Stomach (tissue), 9 donors: Measurements from ENCODE around the gene CALHM4. TPM values are rescaled to one million over a fixed set of nuclear protein-coding genes. Genes with fewer than 3 reads are reported as not detected.

Experiments
- DNase-seq, 2 donors: peaks; one replicate each; pipeline versions ENCODE4 v3.0.0 to v3.0.0-alpha.2; 2013 to 2019
- H3K27ac ChIP-seq, 5 donors: fragments of 200-600 bp in 4 of 5; sonication (generic) in 4 of 5; one replicate each; pipeline ENCODE4 v1.5.1; 2013 to 2019; ENCODE audit warnings: mild to moderate bottlenecking in 1 of 5, moderate library complexity in 1 of 5
- H3K27me3 ChIP-seq, 3 donors: fragments of 200-600 bp; sonication (generic); one replicate each; pipeline ENCODE4 v1.5.1; 2017 to 2019; ENCODE audit warnings: mixed run types in 1 of 3
- H3K36me3 ChIP-seq, 4 donors: fragments of 200-600 bp; sonication (generic); 1 replicate in 3 of 4; 2 replicates in 1 of 4; pipeline ENCODE4 v1.5.1; 2016 to 2019
- H3K4me1 ChIP-seq, 4 donors: fragments of 200-600 bp; sonication (generic); one replicate each; pipeline ENCODE4 v1.5.1; 2016 to 2019
- H3K4me3 ChIP-seq, 4 donors: fragments of 200-600 bp; sonication (generic) in 3 of 4; one replicate each; pipeline ENCODE4 v1.5.1; 2016 to 2019; ENCODE audit warnings: mild to moderate bottlenecking in 1 of 4
- H3K9me3 ChIP-seq, 4 donors: fragments of 200-600 bp; sonication (generic); one replicate each; pipeline ENCODE4 v1.5.1; 2016 to 2019
- CTCF ChIP-seq, 7 experiments: fragments of 450-650 bp in 4 of 7; fragments of 200-600 bp in 3 of 7; sonication (generic) in 3 of 7; IDR thresholded peaks; one replicate each; pipeline ENCODE4 v1.5.1; 2016 to 2019; ENCODE audit warnings: antibody characterized with exemption in 7 of 7, control low read depth in 2 of 7, mild to moderate bottlenecking in 1 of 7
- EP300 ChIP-seq: sonication (generic); formaldehyde crosslinking; IDR thresholded peaks from one replicate; pipeline ENCODE4 v1.6.1; 2017; ENCODE audit warnings: antibody characterized with exemption
- POLR2A ChIP-seq, 4 donors: fragments of 450-650 bp; IDR thresholded peaks; one replicate each; pipeline ENCODE4 v1.6.1; 2016; ENCODE audit warnings: antibody characterized with exemption in 4 of 4, control low read depth in 2 of 4, mild to moderate bottlenecking in 1 of 4, moderate library complexity in 1 of 4
- POLR2AphosphoS5 ChIP-seq, 3 donors: sonication (generic); formaldehyde crosslinking; IDR thresholded peaks; one replicate each; pipeline ENCODE4 v1.6.1; 2016; ENCODE audit warnings: antibody characterized with exemption in 3 of 3
- WGBS, 5 donors: extraction: QIAGEN DNeasy Blood & Tissue Kit in 3 of 5; methylation state at CpG; one replicate each; pipeline versions ENCODE4 v1.1.5 to v1.1.7; 2013 to 2018; 5-methylcytosine and 5-hydroxymethylcytosine counted together
- intact Hi-C: fragments of 100-400 bp; cut with DNase I; formaldehyde crosslinking; loops from one replicate; pipeline ENCODE4 v1.15.1; 2023; ENCODE audit warnings: low total_unique reads
- polyA plus RNA-seq, 3 donors: library from polyadenylated mRNA; stranded (reverse); fragments of 200-250 nt; gene quantifications; one replicate each; pipeline ENCODE4 v1.2.3, GENCODE V29; 2013
- total RNA-seq, 5 donors: library from RNA; depleted of rRNA; stranded (reverse); fragments of >200 nt; gene quantifications; one replicate each; pipeline versions ENCODE4 v1.1.0 to v1.2.3, GENCODE V29; 2014 to 2016
- donor health status: healthy with polysubstance abuse.
- donor health status: Bipolar disorder and iron deficiency.
- donor health status: healthy.

CALHM4 gene
- total and polyA plus RNA-seq, 8 donors: not detected

GRCh38 chr6:116564311-116564710, 10.8 kb downstream of the CALHM4 start:
- DNase-seq: no peak
- Histone ChIP-seq H3K27me3 (peaks cover 0 to 4% (median 0%) of the 10 kb centered on the region in 3 donors), H3K9me3 (no peaks in the 10 kb centered on the region), H3K4me1 (peaks cover 0 to 14% (median 8%) of the 10 kb centered on the region in 4 donors), H3K4me3 (no peak overlapping the region), H3K27ac (no peak overlapping the region), H3K36me3 (no peaks in the 10 kb centered on the region)
- 84 to 90% (median 86%) methylated on average over 7 of the region's 7 CpGs for WGBS, 5 donors
- TF ChIP-seq POLR2A (IDR thresholded peaks at IDR 0.05) (no peak), EP300 (no peak), CTCF (IDR thresholded peaks at IDR 0.05) (no peak), POLR2AphosphoS5 (IDR thresholded peaks at IDR 0.05) (no peak)
- intact Hi-C loops: no loop called here

GRCh38 chr6:116564921-116565872, 11.6 kb downstream of the CALHM4 start:
- no peak overlapping the region for H3K27ac ChIP-seq
- peak in 1 of 2 donors; percentile 65 for DNase-seq
- 39 to 63% (median 45%) methylated on average over 39 to 42 of the region's 42 CpGs for WGBS, 5 donors
- no peaks in the 10 kb centered on the region for H3K36me3 ChIP-seq
- peaks cover 7 to 21% (median 16%) of the 10 kb centered on the region in 4 donors for H3K4me1 ChIP-seq
- intact Hi-C loops: no loop called here
- TF ChIP-seq CTCF (IDR thresholded peaks at IDR 0.05) (no peak), EP300 (no peak), POLR2AphosphoS5 (IDR thresholded peaks at IDR 0.05) (no peak), POLR2A (IDR thresholded peaks at IDR 0.05) (no peak)
- peak overlapping the region; percentile 34 to 41 (median 36) for H3K4me3 ChIP-seq
- peaks cover 0 to 4% (median 0%) of the 10 kb centered on the region in 3 donors for H3K27me3 ChIP-seq
- H3K9me3 ChIP-seq: no peaks in the 10 kb centered on the region

- Histone ChIP-seq H3K36me3 (no peaks in the 10 kb centered on the region), H3K9me3 (no peaks in the 10 kb centered on the region), H3K27ac (no peak overlapping the region), H3K27me3 (peaks cover 0 to 4% (median 0%) of the 10 kb centered on the region in 3 donors), H3K4me1 (peaks cover 18 to 30% (median 27%) of the 10 kb centered on the region in 4 donors), H3K4me3 (no peak overlapping the region)
- no peak for DNase-seq
- TF ChIP-seq POLR2AphosphoS5 (IDR thresholded peaks at IDR 0.05) (no peak), POLR2A (IDR thresholded peaks at IDR 0.05) (no peak), CTCF (IDR thresholded peaks at IDR 0.05) (no peak), EP300 (no peak)
- intact Hi-C loops: no loop called here
These were observed 14.6 kb downstream of the CALHM4 start for GRCh38 chr6:116568111-116568510.

GRCh38 chr6:116568821-116569755, 15.5 kb downstream of the CALHM4 start:
- 63 to 67% (median 64%) methylated on average over 7 of the region's 7 CpGs for WGBS, 5 donors
- Histone ChIP-seq H3K4me3 (no peak overlapping the region), H3K4me1 (peaks cover 24 to 39% (median 34%) of the 10 kb centered on the region in 4 donors), H3K27ac (no peak overlapping the region), H3K27me3 (no peaks in the 10 kb centered on the region), H3K9me3 (no peaks in the 10 kb centered on the region), H3K36me3 (peaks cover 0 to 3% (median 0%) of the 10 kb centered on the region in 4 donors)
- TF ChIP-seq EP300: no peak
- TF ChIP-seq CTCF (IDR thresholded peaks at IDR 0.05): no peak
- no peak for TF ChIP-seq POLR2A (IDR thresholded peaks at IDR 0.05)
- TF ChIP-seq POLR2AphosphoS5 (IDR thresholded peaks at IDR 0.05): no peak
- DNase-seq: no peak
- intact Hi-C loops: no loop called here
